Endothelial cell of umbilical vein (primary cell): ENCODE results near the gene APOBEC3A. TPM values are rescaled to one million over a fixed set of nuclear protein-coding genes. Genes with fewer than 3 reads are reported as not detected.

ENCODE experiments used
- BruUV-seq: library from RNA; stranded (reverse); fragments of 400-500 nt; replicated peaks from 2 replicates; lab custom pipeline; 2021; lab: Mats Ljungman, UMichigan
- CTCF ChIA-PET: fragments of 300-600, 350-600 bp; sonication (Branson Sonifier 250); formaldehyde crosslinking; loops from one replicate; lab custom pipeline; 2021; ENCODE audit warnings: antibody characterized with exemption, inconsistent platforms; lab: Charles Lee
- POLR2A ChIA-PET: fragments of 300-600, 350-600 bp; sonication (Branson Sonifier 250); formaldehyde crosslinking; loops from one replicate; lab custom pipeline; 2021; ENCODE audit warnings: antibody characterized with exemption, inconsistent platforms; lab: Charles Lee
- DNase-seq: peaks from one replicate; pipeline ENCODE4 v3.0.0-alpha.2; 2011; ENCODE audit warnings: low read depth, low spot score
- FAIRE-seq: peaks from 2 replicates; lab custom pipeline; 2011; peaks lifted over from hg19 to GRCh38; lab: Jason Lieb, UNC
- H2AFZ ChIP-seq: 2 replicates; pipeline ENCODE4 v1.6.0; 2012; ENCODE audit warnings: low read depth, low read length, control low read depth, inconsistent platforms
- H3K27ac ChIP-seq: 2 replicates; pipeline ENCODE4 v1.5.1; 2011; ENCODE audit warnings: low read depth, mild to moderate bottlenecking, control low read depth, low read length, moderate library complexity; ENCODE audit not compliant: insufficient read depth
- H3K27me3 ChIP-seq, 2 experiments: 2 replicates each; pipeline versions ENCODE4 v1.6.0 to v1.6.1; 2011; ENCODE audit warnings: low read length in 2 of 2, mixed read lengths in 1 of 2; ENCODE audit not compliant: control insufficient read depth in 2 of 2, insufficient read depth in 2 of 2
- H3K36me3 ChIP-seq, 2 experiments: 2 replicates in 1 of 2; 3 replicates in 1 of 2; pipeline ENCODE4 v1.5.1; 2011; ENCODE audit warnings: low read length in 2 of 2, mild to moderate bottlenecking in 1 of 2, moderate library complexity in 1 of 2; ENCODE audit not compliant: control insufficient read depth in 2 of 2, insufficient read depth in 2 of 2; ENCODE audit errors: extremely low read depth in 1 of 2
- H3K4me1 ChIP-seq: 3 replicates; pipeline ENCODE4 v1.5.1; 2011; ENCODE audit warnings: mild to moderate bottlenecking, low read length; ENCODE audit not compliant: control insufficient read depth, insufficient read depth; ENCODE audit errors: extremely low read depth
- H3K4me2 ChIP-seq: 2 replicates; pipeline ENCODE4 v1.6.1; 2011; ENCODE audit warnings: low read length, control low read depth, mixed read lengths; ENCODE audit not compliant: insufficient read depth
- H3K4me3 ChIP-seq, 3 experiments: fragments of 200-600 bp in 1 of 3; sonication (generic), shearing (Covaris generic) in 1 of 3; replicated peaks in 1 of 3; 2 replicates each; pipeline ENCODE4 v1.5.1; 2011 to 2016; ENCODE audit warnings: control low read depth in 3 of 3, low read length in 3 of 3, mild to moderate bottlenecking in 2 of 3, inconsistent platforms in 1 of 3, low read depth in 1 of 3, moderate library complexity in 1 of 3; ENCODE audit not compliant: insufficient read depth in 1 of 3
- H3K79me2 ChIP-seq: 2 replicates; pipeline ENCODE4 v1.6.0; 2012; ENCODE audit warnings: low read length, inconsistent platforms; ENCODE audit not compliant: control insufficient read depth, insufficient read depth
- H3K9ac ChIP-seq: replicated peaks from 2 replicates; pipeline ENCODE3; 2011; ENCODE audit warnings: low read length, control low read depth; ENCODE audit not compliant: insufficient read depth; ENCODE audit errors: extremely low read depth
- H3K9me1 ChIP-seq: replicated peaks from 3 replicates; pipeline ENCODE4 v1.6.0; 2011; ENCODE audit warnings: mild to moderate bottlenecking, low read length; ENCODE audit not compliant: control insufficient read depth, insufficient read depth; ENCODE audit errors: extremely low read depth
- H3K9me3 ChIP-seq: replicated peaks from 2 replicates; pipeline ENCODE4 v1.5.1; 2012; ENCODE audit warnings: low read length, inconsistent platforms; ENCODE audit not compliant: control insufficient read depth, insufficient read depth
- H4K20me1 ChIP-seq: replicated peaks from 2 replicates; pipeline ENCODE3; 2011; ENCODE audit warnings: mild to moderate bottlenecking, low read length; ENCODE audit not compliant: control insufficient read depth, insufficient read depth; ENCODE audit errors: extremely low read depth
- CTCF ChIP-seq, 2 donors: IDR thresholded peaks; 1 replicate in 1 of 2; 2 replicates in 1 of 2; pipeline ENCODE4 v1.5.1; 2011; ENCODE audit warnings: low read length in 2 of 2, mild to moderate bottlenecking in 2 of 2, moderate library complexity in 2 of 2, control low read depth in 1 of 2, inconsistent platforms in 1 of 2, low read depth in 1 of 2; ENCODE audit not compliant: insufficient read depth in 1 of 2; ENCODE audit errors: extremely low read depth in 1 of 2
- EZH2 ChIP-seq: IDR thresholded peaks from 2 replicates; pipeline ENCODE4 v1.6.1; 2012; ENCODE audit warnings: borderline replicate concordance, low read depth, mild to moderate bottlenecking, moderate library complexity, low read length, inconsistent platforms; ENCODE audit not compliant: severe bottlenecking
- FOS ChIP-seq: IDR thresholded peaks from 2 replicates; pipeline ENCODE4 v1.6.1; 2011; ENCODE audit warnings: mild to moderate bottlenecking, low read length, moderate library complexity, borderline replicate concordance; ENCODE audit not compliant: insufficient read depth
- GATA2 ChIP-seq: IDR thresholded peaks from 2 replicates; pipeline ENCODE4 v1.7.0; 2011; ENCODE audit warnings: low read depth, mild to moderate bottlenecking, moderate library complexity, mixed read lengths, low read length; ENCODE audit not compliant: insufficient read length, insufficient read depth
- JUN ChIP-seq: IDR thresholded peaks from 2 replicates; pipeline ENCODE4 v1.6.1; 2011; ENCODE audit warnings: borderline replicate concordance, low read depth; ENCODE audit not compliant: insufficient read length, insufficient read depth
- MAX ChIP-seq: IDR thresholded peaks from 2 replicates; pipeline ENCODE4 v1.6.1; 2011; ENCODE audit not compliant: insufficient read depth, insufficient read length
- MYC ChIP-seq: IDR thresholded peaks from one replicate; pipeline ENCODE4 v1.6.1; 2011; ENCODE audit warnings: mild to moderate bottlenecking, low read depth, low read length
- POLR2A ChIP-seq: IDR thresholded peaks from 2 replicates; pipeline ENCODE4 v1.6.1; 2012; ENCODE audit warnings: low read depth, mild to moderate bottlenecking, control low read depth, low read length
- POLR2AphosphoS5 ChIP-seq: IDR thresholded peaks from 2 replicates; pipeline ENCODE4 v1.6.1; 2012; ENCODE audit warnings: low read depth, mild to moderate bottlenecking, control low read depth, low read length, moderate library complexity; ENCODE audit not compliant: insufficient read depth
- dilution Hi-C: fragments of 300-500 bp; cut with MboI; formaldehyde crosslinking; loops from one replicate; pipeline ENCODE4 v1.15.0; 2019; ENCODE audit warnings: low sequenced_read_pairs; ENCODE audit not compliant: extremely low pct_ligation_motif_present
- intact Hi-C: fragments of 100-400 bp; cut with micrococcal nuclease; formaldehyde crosslinking; loops from one replicate; pipeline ENCODE4 v1.10.0; 2022
- polyA plus RNA-seq, 4 experiments: library from polyadenylated mRNA; depleted of rRNA in 3 of 4; stranded (reverse) in 3 of 4; unstranded in 1 of 4; fragments of >200 nt; gene quantifications; 2 replicates each; pipeline versions ENCODE4 v1.2.1 to v1.2.3, GENCODE V29; 2011 to 2012; ENCODE audit warnings: missing spikeins in 1 of 4
- total RNA-seq: library from RNA; stranded (reverse); gene quantifications from 2 replicates; pipeline ENCODE4 v1.2.3, GENCODE V29; 2021

APOBEC3A gene
- total and polyA plus RNA-seq, 2 donors (not counting 3 experiments of a cell fraction or from before 2014, with no cell fraction given): not detected

DNA sequence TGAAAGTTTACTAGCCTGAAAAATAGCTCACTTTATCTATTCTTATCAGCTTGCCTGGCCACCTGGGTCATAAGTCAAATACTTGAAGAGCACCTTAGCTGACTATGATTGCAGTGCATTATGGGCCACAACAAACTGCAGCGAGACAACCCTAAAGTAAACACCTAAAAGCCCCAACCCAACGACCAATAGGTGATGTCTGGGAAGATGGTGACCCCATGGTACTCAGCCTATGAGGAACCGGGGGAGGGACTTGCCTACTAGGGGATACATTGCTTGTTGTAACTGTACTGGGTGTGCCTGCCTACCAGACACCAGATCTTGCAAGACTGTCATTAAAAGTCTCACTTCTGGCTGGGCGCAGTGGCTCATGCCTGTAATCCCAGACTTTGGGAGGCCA is 35.6 kb upstream of the APOBEC3A start:
- ChIA-PET POLR2A (no interaction called here), CTCF (no interaction called here)
- intact Hi-C loops (loop anchor here (10.0 kb wide), 1 partner anchor 63 kb away; the partner anchor contains the start of gene APOBEC3B), dilution Hi-C loops (no loop called here)
- no TSS peak for BruUV-seq
- DNase-seq: no peak
- Histone ChIP-seq H3K27me3 (peaks cover 5 to 10% of the 10 kb centered on the region in 2 experiments), H3K79me2 (no peaks in the 10 kb centered on the region), H4K20me1 (no peaks in the 10 kb centered on the region), H3K9me1 (no peaks in the 10 kb centered on the region), H3K27ac (no peak overlapping the region), H3K4me2 (no peak overlapping the region), H3K9ac (no peak overlapping the region), H2AFZ (no peak overlapping the region), H3K4me1 (peaks cover 18% of the 10 kb centered on the region), H3K9me3 (no peaks in the 10 kb centered on the region), H3K4me3 (no peak overlapping the region), H3K36me3 (no peaks in the 10 kb centered on the region)
- no peak for FAIRE-seq
- TF ChIP-seq MAX (no peak), EZH2 (no peak), POLR2A (no peak), GATA2 (no peak), JUN (no peak), CTCF (IDR thresholded peaks at IDR 0.05; ENCODE audit: extremely low read depth in 1 of 2, insufficient read depth in 1 of 2, low read depth in 1 of 2, low read length in 2 of 2) (no peak), POLR2AphosphoS5 (no peak), MYC (no peak), FOS (no peak)
